ENCODE results near the gene TMEM202. TPM values are rescaled to one million over a fixed set of nuclear protein-coding genes. Genes with fewer than 3 reads are reported as not detected.
A peak's percentile ranks its signal among the peaks of the same experiment; 100 is the strongest.

Gene TMEM202
- total RNA-seq, 5 donors from 2014 or later (not counting 1 experiment from before 2014, with no cell fraction given), result not detected

- Histone ChIP-seq H3K27me3 (replicated peaks in 1 of 2; ENCODE audit: control insufficient read depth in 2 of 2, extremely low read depth in 1 of 2, insufficient read depth in 2 of 2, low read length in 1 of 2) (no peaks in the 10 kb centered on the region), H3K9me3 (no peaks in the 10 kb centered on the region), H3K4me1 (ENCODE audit: control insufficient read depth in 1 of 2, extremely low read depth in 1 of 2, insufficient read depth in 2 of 2, low read length in 2 of 2) (peaks cover 4 to 13% of the 10 kb centered on the region in 2 experiments), H3K4me3 (ENCODE audit: control insufficient read depth in 1 of 2, extremely low read depth in 1 of 2, low read length in 1 of 2) (no peak overlapping the region), H3K36me3 (ENCODE audit: control insufficient read depth in 2 of 2, extremely low read depth in 1 of 2, insufficient read depth in 1 of 2, low read length in 1 of 2) (peaks cover 0 to 21% of the 10 kb centered on the region in 2 donors), H3K27ac (ENCODE audit: low read length) (no peak overlapping the region)
- Mint-ChIP-seq H3K4me3 (peak overlapping the region in 1 of 3 donors; percentile 1), H3K36me3 (peaks cover 38% of the 10 kb centered on the region), H3K9me3 (no peaks in the 10 kb centered on the region), H3K4me1 (peaks cover 45 to 55% (median 50%) of the 10 kb centered on the region in 3 donors), H3K27me3 (no peaks in the 10 kb centered on the region), H3K27ac (peak overlapping the region; percentile 4)
- DNase-seq, result peak in 16 of 35 experiments; percentile 4 to 43 (median 12)
- WGBS (ENCODE audit: insufficient coverage), result no CpG with 5 or more reads among the region's 1 CpG
- ChIA-PET CTCF (interaction anchor here in 1 of 2 donors (0.6 kb wide), 1 partner anchor 138 kb away, joined by 6 read pairs; no protein-coding TSS in a partner anchor), POLR2A (interaction anchor here (0.6 to 0.7 kb wide), 2 partner anchors 15 to 333 kb away, joined by 3 read pairs; no protein-coding TSS in a partner anchor)
- ATAC-seq (replicated peaks in 1 of 4), result peak; percentile 70 to 94 (median 82)
Observed at GRCh38 chr15:72365844-72366243, 32.3 kb upstream of the TMEM202 start.

GRCh38 chr15:72368325-72368724, 29.8 kb upstream of the TMEM202 start:
- CTCF ChIA-PET, result no interaction called here
- H3K4me3 Mint-ChIP-seq, result no peak overlapping the region
- ATAC-seq (replicated peaks in 1 of 4) (no peak), DNase-seq (no peak)
- H3K9me3 ChIP-seq, result no peaks in the 10 kb centered on the region
- WGBS (ENCODE audit: insufficient coverage), result 100% methylated on average over 1 of the region's 2 CpGs
- peaks cover 4 to 13% of the 10 kb centered on the region in 2 experiments for H3K4me1 ChIP-seq (ENCODE audit: control insufficient read depth in 1 of 2, extremely low read depth in 1 of 2, insufficient read depth in 2 of 2, low read length in 2 of 2)
- no peak overlapping the region for H3K27ac Mint-ChIP-seq
- no peak overlapping the region for H3K4me3 ChIP-seq (ENCODE audit: control insufficient read depth in 1 of 2, extremely low read depth in 1 of 2, low read length in 1 of 2)
- H3K9me3 Mint-ChIP-seq, result no peaks in the 10 kb centered on the region
- H3K4me1 Mint-ChIP-seq, result peaks cover 65 to 75% (median 67%) of the 10 kb centered on the region in 3 donors
- no peak overlapping the region for H3K27ac ChIP-seq (ENCODE audit: low read length)
- H3K27me3 ChIP-seq (replicated peaks in 1 of 2; ENCODE audit: control insufficient read depth in 2 of 2, extremely low read depth in 1 of 2, insufficient read depth in 2 of 2, low read length in 1 of 2), result no peaks in the 10 kb centered on the region
- H3K36me3 Mint-ChIP-seq, result peaks cover 42% of the 10 kb centered on the region
- H3K27me3 Mint-ChIP-seq, result no peaks in the 10 kb centered on the region
- POLR2A ChIA-PET, result interaction anchor here in 1 of 2 donors (0.7 kb wide), 1 partner anchor 406 kb away, joined by 4 read pairs; no protein-coding TSS in a partner anchor
- H3K36me3 ChIP-seq (ENCODE audit: control insufficient read depth in 2 of 2, extremely low read depth in 1 of 2, insufficient read depth in 1 of 2, low read length in 1 of 2), result peaks cover 2 to 25% of the 10 kb centered on the region in 2 donors

GRCh38 chr15:72368899-72369298, 29.2 kb upstream of the TMEM202 start:
- H3K9me3 ChIP-seq, result no peaks in the 10 kb centered on the region
- H3K27ac ChIP-seq (ENCODE audit: low read length), result no peak overlapping the region
- Mint-ChIP-seq H3K9me3 (no peaks in the 10 kb centered on the region), H3K4me1 (peaks cover 68 to 78% (median 73%) of the 10 kb centered on the region in 3 donors), H3K36me3 (peaks cover 40% of the 10 kb centered on the region), H3K27ac (no peak overlapping the region), H3K27me3 (no peaks in the 10 kb centered on the region), H3K4me3 (no peak overlapping the region)
- DNase-seq, result peak in 1 of 35 experiments; percentile 11
- WGBS (ENCODE audit: insufficient coverage), result no CpG with 5 or more reads among the region's 2 CpGs
- H3K4me3 ChIP-seq (ENCODE audit: control insufficient read depth in 1 of 2, extremely low read depth in 1 of 2, low read length in 1 of 2), result no peak overlapping the region
- POLR2A ChIA-PET, result interaction anchor here in 1 of 2 donors (0.7 kb wide), 1 partner anchor 406 kb away, joined by 4 read pairs; no protein-coding TSS in a partner anchor
- H3K36me3 ChIP-seq (ENCODE audit: control insufficient read depth in 2 of 2, extremely low read depth in 1 of 2, insufficient read depth in 1 of 2, low read length in 1 of 2), result peaks cover 2 to 25% of the 10 kb centered on the region in 2 donors
- CTCF ChIA-PET, result interaction anchor here in 1 of 2 donors (1.1 kb wide), 1 partner anchor 142 kb away, joined by 4 read pairs; no protein-coding TSS in a partner anchor
- H3K4me1 ChIP-seq (ENCODE audit: control insufficient read depth in 1 of 2, extremely low read depth in 1 of 2, insufficient read depth in 2 of 2, low read length in 2 of 2), result peaks cover 4 to 13% of the 10 kb centered on the region in 2 experiments
- H3K27me3 ChIP-seq (replicated peaks in 1 of 2; ENCODE audit: control insufficient read depth in 2 of 2, extremely low read depth in 1 of 2, insufficient read depth in 2 of 2, low read length in 1 of 2), result no peaks in the 10 kb centered on the region
- ATAC-seq (replicated peaks in 1 of 4), result no peak

- H3K27me3 ChIP-seq (replicated peaks in 1 of 2; ENCODE audit: control insufficient read depth in 2 of 2, extremely low read depth in 1 of 2, insufficient read depth in 2 of 2, low read length in 1 of 2), result no peaks in the 10 kb centered on the region
- WGBS (ENCODE audit: insufficient coverage), result no CpG with 5 or more reads among the region's 1 CpG
- H3K9me3 Mint-ChIP-seq, result no peaks in the 10 kb centered on the region
- ChIA-PET CTCF (interaction anchor here in 1 of 2 donors (1.1 kb wide), 1 partner anchor 143 kb away, joined by 4 read pairs; no protein-coding TSS in a partner anchor), POLR2A (interaction anchor here in 1 of 2 donors (0.7 kb wide), 1 partner anchor 21 kb away, joined by 6 read pairs; no protein-coding TSS in a partner anchor)
- H3K4me3 Mint-ChIP-seq, result no peak overlapping the region
- H3K36me3 Mint-ChIP-seq, result peaks cover 45% of the 10 kb centered on the region
- no peaks in the 10 kb centered on the region for H3K9me3 ChIP-seq
- peaks cover 78 to 87% (median 83%) of the 10 kb centered on the region in 3 donors for H3K4me1 Mint-ChIP-seq
- DNase-seq (no peak), ATAC-seq (replicated peaks in 1 of 4) (no peak)
- H3K27ac ChIP-seq (ENCODE audit: low read length), result no peak overlapping the region
- no peak overlapping the region for H3K27ac Mint-ChIP-seq
- H3K4me3 ChIP-seq (ENCODE audit: control insufficient read depth in 1 of 2, extremely low read depth in 1 of 2, low read length in 1 of 2), result no peak overlapping the region
- peaks cover 2 to 25% of the 10 kb centered on the region in 2 donors for H3K36me3 ChIP-seq (ENCODE audit: control insufficient read depth in 2 of 2, extremely low read depth in 1 of 2, insufficient read depth in 1 of 2, low read length in 1 of 2)
- H3K4me1 ChIP-seq (ENCODE audit: control insufficient read depth in 1 of 2, extremely low read depth in 1 of 2, insufficient read depth in 2 of 2, low read length in 2 of 2), result peaks cover 6 to 17% of the 10 kb centered on the region in 2 experiments
- no peaks in the 10 kb centered on the region for H3K27me3 Mint-ChIP-seq
Observed at GRCh38 chr15:72369964-72370363, 28.1 kb upstream of the TMEM202 start.

GRCh38 chr15:72372361-72372760, 25.7 kb upstream of the TMEM202 start:
- Mint-ChIP-seq H3K27me3 (no peaks in the 10 kb centered on the region), H3K27ac (no peak overlapping the region), H3K36me3 (peaks cover 35% of the 10 kb centered on the region), H3K4me1 (peaks cover 80 to 84% (median 84%) of the 10 kb centered on the region in 3 donors), H3K9me3 (no peaks in the 10 kb centered on the region), H3K4me3 (no peak overlapping the region)
- no peaks in the 10 kb centered on the region for H3K27me3 ChIP-seq (replicated peaks in 1 of 2; ENCODE audit: control insufficient read depth in 2 of 2, extremely low read depth in 1 of 2, insufficient read depth in 2 of 2, low read length in 1 of 2)
- POLR2A ChIA-PET, result no interaction called here
- no peaks in the 10 kb centered on the region for H3K9me3 ChIP-seq
- ATAC-seq (replicated peaks in 1 of 4) (no peak), DNase-seq (no peak)
- no peak overlapping the region for H3K27ac ChIP-seq (ENCODE audit: low read length)
- CTCF ChIA-PET, result no interaction called here
- no peak overlapping the region for H3K4me3 ChIP-seq (ENCODE audit: control insufficient read depth in 1 of 2, extremely low read depth in 1 of 2, low read length in 1 of 2)
- H3K4me1 ChIP-seq (ENCODE audit: control insufficient read depth in 1 of 2, extremely low read depth in 1 of 2, insufficient read depth in 2 of 2, low read length in 2 of 2), result peaks cover 15 to 20% of the 10 kb centered on the region in 2 experiments
- peaks cover 2 to 23% of the 10 kb centered on the region in 2 donors for H3K36me3 ChIP-seq (ENCODE audit: control insufficient read depth in 2 of 2, extremely low read depth in 1 of 2, insufficient read depth in 1 of 2, low read length in 1 of 2)

GRCh38 chr15:72375501-72375845, 22.6 kb upstream of the TMEM202 start:
- DNase-seq (peak in 1 of 35 experiments; percentile 31), ATAC-seq (replicated peaks in 1 of 4) (peak; percentile 47 to 59 (median 56))
- WGBS (ENCODE audit: insufficient coverage), result 0% methylated on average over 16 of the region's 17 CpGs
- H3K4me3 ChIP-seq (ENCODE audit: control insufficient read depth in 1 of 2, extremely low read depth in 1 of 2, low read length in 1 of 2), result peak overlapping the region; percentile 73 to 90
- ChIA-PET POLR2A (interaction anchor here (1.5 to 1.9 kb wide), 2 partner anchors 98 kb away, joined by 4 read pairs; no protein-coding TSS in a partner anchor), CTCF (interaction anchor here (0.5 to 1.3 kb wide), 5 partner anchors 62 to 360 kb away, joined by 3 to 5 read pairs (median 3); no protein-coding TSS in a partner anchor)
- H3K9me3 ChIP-seq, result no peaks in the 10 kb centered on the region
- H3K27me3 Mint-ChIP-seq, result no peaks in the 10 kb centered on the region
- H3K27ac ChIP-seq (ENCODE audit: low read length), result peak overlapping the region; percentile 77
- H3K9me3 Mint-ChIP-seq, result no peaks in the 10 kb centered on the region
- H3K36me3 Mint-ChIP-seq, result peaks cover 13% of the 10 kb centered on the region
- H3K4me3 Mint-ChIP-seq, result peak overlapping the region; percentile 91 to 99 (median 96)
- H3K27ac Mint-ChIP-seq, result peak overlapping the region; percentile 97 to 99
- H3K4me1 Mint-ChIP-seq, result peaks cover 60 to 69% (median 63%) of the 10 kb centered on the region in 3 donors
- H3K36me3 ChIP-seq (ENCODE audit: control insufficient read depth in 2 of 2, extremely low read depth in 1 of 2, insufficient read depth in 1 of 2, low read length in 1 of 2), result peaks cover 2 to 8% of the 10 kb centered on the region in 2 donors
- peaks cover 15 to 20% of the 10 kb centered on the region in 2 experiments for H3K4me1 ChIP-seq (ENCODE audit: control insufficient read depth in 1 of 2, extremely low read depth in 1 of 2, insufficient read depth in 2 of 2, low read length in 2 of 2)
- H3K27me3 ChIP-seq (replicated peaks in 1 of 2; ENCODE audit: control insufficient read depth in 2 of 2, extremely low read depth in 1 of 2, insufficient read depth in 2 of 2, low read length in 1 of 2), result no peaks in the 10 kb centered on the region
